Gastrocnemius medialis (tissue), 4 donors: ENCODE results near the gene MKNK2.

Source experiments
- CTCF ChIP-seq, 5 experiments: fragments of 450-650 bp in 3 of 5; fragments of 200-600 bp in 2 of 5; sonication (generic) in 2 of 5; IDR thresholded peaks in 4 of 5; conservative IDR thresholded peaks in 1 of 5; 1 replicate in 4 of 5; 2 replicates in 1 of 5; pipeline ENCODE4 v1.5.1; 2016 to 2019; ENCODE audit warnings: antibody characterized with exemption in 5 of 5, mild to moderate bottlenecking in 3 of 5, moderate library complexity in 3 of 5
- POLR2A ChIP-seq, 2 donors: fragments of 450-650 bp; IDR thresholded peaks; one replicate each; pipeline ENCODE4 v1.6.1; 2017; ENCODE audit warnings: antibody characterized with exemption in 2 of 2, mild to moderate bottlenecking in 2 of 2, moderate library complexity in 2 of 2

GRCh38 chr19:2039959-2040646 is 10.9 kb downstream of the MKNK2 start:
- TF ChIP-seq CTCF (IDR thresholded peaks at IDR 0.05 in 4 of 5, conservative IDR thresholded peaks at IDR 0.05 in 1 of 5) (no peak), POLR2A (IDR thresholded peaks at IDR 0.05) (peak in 1 of 2 donors; percentile 29)
